ENCODE results near the gene TMEM8B. TPM values are rescaled to one million over a fixed set of nuclear protein-coding genes. Genes with fewer than 3 reads are reported as not detected.

Gene TMEM8B
- total and polyA plus RNA-seq, 2 of the 8 experiments (the other 6 are each of a cell fraction or from before 2014, with no cell fraction given): 7.5 to 10.4 TPM

DNA sequence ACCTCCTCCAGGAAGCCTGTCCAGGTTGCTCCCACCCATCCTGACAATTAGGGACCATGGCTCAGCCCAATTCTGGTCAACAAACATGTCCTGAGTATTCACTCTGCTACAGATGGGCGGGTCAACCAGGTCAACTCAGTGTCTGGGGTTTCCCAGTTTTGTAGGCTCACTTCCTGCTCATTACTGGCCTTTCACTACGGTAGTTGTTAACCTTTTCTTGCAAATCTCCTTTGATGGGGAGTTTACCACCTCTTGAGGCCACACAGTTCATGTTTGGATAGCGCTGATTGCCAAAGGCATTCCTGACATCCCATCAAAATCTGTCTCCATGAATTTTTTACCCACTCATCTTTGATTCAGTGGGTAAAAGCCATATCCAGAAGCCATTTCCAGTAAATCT lies 13.8 kb downstream of the TMEM8B start:
- H3K4me3 ChIP-seq (ENCODE audit: extremely low read depth in 1 of 4, insufficient read depth in 2 of 4, low read depth in 3 of 4, low read length in 4 of 4): no peak overlapping the region
- no peak overlapping the region for H3K4me2 ChIP-seq (ENCODE audit: insufficient read depth in 1 of 2, low read depth in 2 of 2, low read length in 2 of 2)
- POLR2A ChIA-PET (ENCODE audit: partially characterized antibody): interaction anchor here (0.6 to 1.4 kb wide), 4 partner anchors 11 to 1801 kb away, joined by 3 to 9 read pairs (median 3); no protein-coding TSS in a partner anchor
- H2AFZ ChIP-seq (ENCODE audit: low read length): no peak overlapping the region
- H2BK12ac ChIP-seq (ENCODE audit: low read depth, low read length): no peak overlapping the region
- H3K79me2 ChIP-seq (ENCODE audit: control insufficient read depth in 1 of 2, insufficient read depth in 2 of 2, low read length in 2 of 2): no peaks in the 10 kb centered on the region
- H3K79me1 ChIP-seq (ENCODE audit: low read depth, low read length): no peaks in the 10 kb centered on the region; the same call in 1 of the 2 replicates
- CTCF ChIA-PET (ENCODE audit: partially characterized antibody): interaction anchor here (1.0 to 16.5 kb wide), 4 partner anchors 14 to 39 kb away, joined by 5 to 172 read pairs (median 23); partner anchors contain the start of genes FAM221B and TMEM8B
- WGBS, 2 experiments (ENCODE audit: extremely low coverage in 1 of 2, insufficient coverage in 1 of 2, insufficient read length in 1 of 2, insufficient replicate concordance in 2 of 2, low coverage in 1 of 2, low lambda C conversion rate in 2 of 2, missing lambda C conversion rate in 1 of 2): 97% methylated on average over 3 of the region's 3 CpGs; no CpG with 5 or more reads in 1 of the 2 experiments
- no peaks in the 10 kb centered on the region for H3K9me3 ChIP-seq (ENCODE audit: insufficient read depth in 2 of 2, low read depth in 1 of 2, low read length in 1 of 2)
- no peak overlapping the region for H4K8ac ChIP-seq (ENCODE audit: extremely low read depth, insufficient read depth, low read length)
- H3K23me2 ChIP-seq (ENCODE audit: low read depth, low read length): peaks cover 15% of the 10 kb centered on the region
- H2BK5ac ChIP-seq (ENCODE audit: low read depth, low read length): no peak overlapping the region
- H3K18ac ChIP-seq (ENCODE audit: extremely low read depth, low read length): no peak overlapping the region
- H3K36me3 ChIP-seq (ENCODE audit: control insufficient read depth in 2 of 4, insufficient read depth in 4 of 4, low read length in 3 of 4): 0 out of 8 replicates have a peak, but pooled peaks cover 0 to 4% (median 0%) of the 10 kb centered on the region in 4 experiments
- no peak overlapping the region for H3K56ac ChIP-seq (replicated peaks; ENCODE audit: insufficient read length, low read depth, low read length)
- no peak for TF ChIP-seq ATF3 (IDR thresholded peaks at IDR 0.05; ENCODE audit: insufficient read depth, low read depth, low read length)
- no peak for TF ChIP-seq RAD21 (IDR thresholded peaks at IDR 0.05 in 1 of 2, conservative IDR thresholded peaks at IDR 0.05 in 1 of 2; ENCODE audit: low read depth in 2 of 2, low read length in 2 of 2)
- no peak for TF ChIP-seq SRF (IDR thresholded peaks at IDR 0.05; ENCODE audit: low read depth, low read length)
- TF ChIP-seq KDM4A (IDR thresholded peaks at IDR 0.05; ENCODE audit: low read depth, low read length, severe bottlenecking): no peak
- no peak for TF ChIP-seq CTCF (IDR thresholded peaks at IDR 0.05; ENCODE audit: control extremely low read depth in 1 of 3, insufficient read depth in 1 of 3, low read depth in 1 of 3, low read length in 3 of 3)
- no peak for TF ChIP-seq CREB1 (IDR thresholded peaks at IDR 0.05)
- peaks cover 11 to 25% (median 14%) of the 10 kb centered on the region in 4 experiments for H3K4me1 ChIP-seq (replicated peaks in 1 of 4; ENCODE audit: control insufficient read depth in 3 of 4, insufficient read depth in 4 of 4, low read length in 3 of 4)
- FAIRE-seq (no peak), DNase-seq (ENCODE audit: low read depth in 1 of 2, low spot score in 2 of 2) (no peak)
- 0 out of 2 replicates have a peak overlapping the region, but pooled peaks have one; percentile 2 for H2BK15ac ChIP-seq (ENCODE audit: low read length)
- no peak overlapping the region for H4K91ac ChIP-seq (replicated peaks; ENCODE audit: insufficient read length, low read length)
- H3K23ac ChIP-seq (ENCODE audit: insufficient read length): no peak overlapping the region
- H3K4ac ChIP-seq (replicated peaks; ENCODE audit: insufficient read length, low read depth, low read length): no peak overlapping the region
- H2BK20ac ChIP-seq (ENCODE audit: low read length): no peak overlapping the region
- no peak overlapping the region for H3K9ac ChIP-seq (replicated peaks in 1 of 4; ENCODE audit: extremely low read depth in 1 of 4, low read depth in 3 of 4, low read length in 3 of 4)
- no peaks in the 10 kb centered on the region for H4K20me1 ChIP-seq (replicated peaks in 1 of 2; ENCODE audit: control insufficient read depth in 1 of 2, insufficient read depth in 2 of 2, low read length in 2 of 2)
- no peak overlapping the region for H3K27ac ChIP-seq (ENCODE audit: low read depth, low read length)
- no peak overlapping the region for H3K14ac ChIP-seq (ENCODE audit: insufficient read length)
- H3K27me3 ChIP-seq (replicated peaks in 1 of 4; ENCODE audit: control insufficient read depth in 3 of 4, extremely low read depth in 1 of 4, insufficient read depth in 3 of 4, low read length in 3 of 4): peaks cover 0 to 12% (median 9%) of the 10 kb centered on the region in 4 experiments; a peak in 6 of 7 replicates
- H2AK5ac ChIP-seq (ENCODE audit: low read depth, low read length): no peak overlapping the region
- H2BK120ac ChIP-seq (replicated peaks; ENCODE audit: low read depth, low read length): no peak overlapping the region
- H4K5ac ChIP-seq (ENCODE audit: insufficient read length, low read depth, low read length): no peak overlapping the region
